ENCODE measurements around the gene DNM3.
A peak's percentile ranks its signal among the peaks of the same experiment; 100 is the strongest.

DNM3 gene

GRCh38 chr1:172414331-172414730, 573.0 kb downstream of the DNM3 start:
- H3K9me3 Mint-ChIP-seq, result no peaks in the 10 kb centered on the region
- no peak overlapping the region for H3K27ac Mint-ChIP-seq
- TF ChIP-seq, protein P1, sequence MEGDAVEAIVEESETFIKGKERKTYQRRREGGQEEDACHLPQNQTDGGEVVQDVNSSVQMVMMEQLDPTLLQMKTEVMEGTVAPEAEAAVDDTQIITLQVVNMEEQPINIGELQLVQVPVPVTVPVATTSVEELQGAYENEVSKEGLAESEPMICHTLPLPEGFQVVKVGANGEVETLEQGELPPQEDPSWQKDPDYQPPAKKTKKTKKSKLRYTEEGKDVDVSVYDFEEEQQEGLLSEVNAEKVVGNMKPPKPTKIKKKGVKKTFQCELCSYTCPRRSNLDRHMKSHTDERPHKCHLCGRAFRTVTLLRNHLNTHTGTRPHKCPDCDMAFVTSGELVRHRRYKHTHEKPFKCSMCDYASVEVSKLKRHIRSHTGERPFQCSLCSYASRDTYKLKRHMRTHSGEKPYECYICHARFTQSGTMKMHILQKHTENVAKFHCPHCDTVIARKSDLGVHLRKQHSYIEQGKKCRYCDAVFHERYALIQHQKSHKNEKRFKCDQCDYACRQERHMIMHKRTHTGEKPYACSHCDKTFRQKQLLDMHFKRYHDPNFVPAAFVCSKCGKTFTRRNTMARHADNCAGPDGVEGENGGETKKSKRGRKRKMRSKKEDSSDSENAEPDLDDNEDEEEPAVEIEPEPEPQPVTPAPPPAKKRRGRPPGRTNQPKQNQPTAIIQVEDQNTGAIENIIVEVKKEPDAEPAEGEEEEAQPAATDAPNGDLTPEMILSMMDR (IDR thresholded peaks at IDR 0.05), result no peak
- DNase-seq, result no peak
- peaks cover 36% of the 10 kb centered on the region for H3K4me1 Mint-ChIP-seq
- no peaks in the 10 kb centered on the region for H3K27me3 Mint-ChIP-seq (ENCODE audit: low read depth, poor library complexity)
- peaks cover 17% of the 10 kb centered on the region for H3K36me3 Mint-ChIP-seq (ENCODE audit: low read depth)
- no peak overlapping the region for H3K4me3 Mint-ChIP-seq

- no peak for DNase-seq
- no peak overlapping the region for H3K4me3 Mint-ChIP-seq
- peaks cover 40% of the 10 kb centered on the region for H3K4me1 Mint-ChIP-seq
- H3K27me3 Mint-ChIP-seq (ENCODE audit: low read depth, poor library complexity), result no peaks in the 10 kb centered on the region
- TF ChIP-seq, protein P1 (IDR thresholded peaks at IDR 0.05), result no peak
- no peaks in the 10 kb centered on the region for H3K9me3 Mint-ChIP-seq
- H3K27ac Mint-ChIP-seq, result peak overlapping the region; percentile 45
- peaks cover 17% of the 10 kb centered on the region for H3K36me3 Mint-ChIP-seq (ENCODE audit: low read depth)
Measured at GRCh38 chr1:172416496-172417035, 575.3 kb downstream of the DNM3 start.

- Mint-ChIP-seq H3K27ac (no peak overlapping the region), H3K27me3 (ENCODE audit: low read depth, poor library complexity) (no peaks in the 10 kb centered on the region), H3K36me3 (ENCODE audit: low read depth) (peaks cover 12% of the 10 kb centered on the region), H3K4me1 (peaks cover 45% of the 10 kb centered on the region), H3K4me3 (no peak overlapping the region), H3K9me3 (no peaks in the 10 kb centered on the region)
- TF ChIP-seq, protein P1 (IDR thresholded peaks at IDR 0.05), result no peak
- DNase-seq, result no peak
Measured at GRCh38 chr1:172417557-172417956, 576.3 kb downstream of the DNM3 start.

GRCh38 chr1:172420385-172420784, 579.1 kb downstream of the DNM3 start, which contains the start of gene C1orf105:
C1orf105 (plus strand) TSS chr1:172420685; CDS start chr1:172420886, 201 bp downstream.
- Mint-ChIP-seq H3K27ac (peak within 1 kb of the TSS; percentile 62), H3K36me3 (ENCODE audit: low read depth) (peaks cover 3% of the 10 kb centered on the region), H3K4me3 (no peak within 1 kb of the TSS), H3K9me3 (no peaks in the 10 kb centered on the region), H3K4me1 (peaks cover 45% of the 10 kb centered on the region), H3K27me3 (ENCODE audit: low read depth, poor library complexity) (no peaks in the 10 kb centered on the region)
- no peak for DNase-seq
- TF ChIP-seq, protein P1 (IDR thresholded peaks at IDR 0.05), result no peak

GRCh38 chr1:172421974-172422604, 580.8 kb downstream of the DNM3 start:
- H3K27ac Mint-ChIP-seq, result no peak overlapping the region
- H3K36me3 Mint-ChIP-seq (ENCODE audit: low read depth), result no peaks in the 10 kb centered on the region
- H3K27me3 Mint-ChIP-seq (ENCODE audit: low read depth, poor library complexity), result no peaks in the 10 kb centered on the region
- TF ChIP-seq, protein P1 (IDR thresholded peaks at IDR 0.05), result no peak
- peaks cover 30% of the 10 kb centered on the region for H3K4me1 Mint-ChIP-seq
- no peaks in the 10 kb centered on the region for H3K9me3 Mint-ChIP-seq
- no peak for DNase-seq
- H3K4me3 Mint-ChIP-seq, result no peak overlapping the region

DNA sequence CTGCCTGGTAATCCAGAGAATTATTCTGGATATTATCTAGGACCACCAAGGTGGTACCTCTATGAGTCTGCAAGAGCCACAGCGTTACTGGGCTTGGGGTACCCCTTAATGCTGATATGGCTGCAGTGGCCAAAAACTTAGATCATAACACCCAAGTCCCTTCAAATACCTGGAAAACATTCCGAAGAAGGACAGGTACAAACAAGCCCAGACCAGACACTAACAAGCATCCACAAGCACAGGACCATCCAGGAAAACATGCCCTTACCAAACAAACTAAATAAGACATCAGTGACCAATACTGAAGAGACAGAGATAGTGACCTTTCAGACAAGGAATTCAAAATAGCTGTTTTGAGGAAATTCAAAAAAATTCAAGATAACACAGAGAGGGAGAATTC, 582.0 kb downstream of the DNM3 start:
- no peaks in the 10 kb centered on the region for H3K36me3 Mint-ChIP-seq (ENCODE audit: low read depth)
- H3K27ac Mint-ChIP-seq, result no peak overlapping the region
- TF ChIP-seq, protein P1 (IDR thresholded peaks at IDR 0.05), result no peak
- no peak for DNase-seq
- H3K27me3 Mint-ChIP-seq (ENCODE audit: low read depth, poor library complexity), result no peaks in the 10 kb centered on the region
- no peak overlapping the region for H3K4me3 Mint-ChIP-seq
- H3K9me3 Mint-ChIP-seq, result no peaks in the 10 kb centered on the region
- peaks cover 17% of the 10 kb centered on the region for H3K4me1 Mint-ChIP-seq
